ENCODE data around the gene PPDPF.

DNA sequence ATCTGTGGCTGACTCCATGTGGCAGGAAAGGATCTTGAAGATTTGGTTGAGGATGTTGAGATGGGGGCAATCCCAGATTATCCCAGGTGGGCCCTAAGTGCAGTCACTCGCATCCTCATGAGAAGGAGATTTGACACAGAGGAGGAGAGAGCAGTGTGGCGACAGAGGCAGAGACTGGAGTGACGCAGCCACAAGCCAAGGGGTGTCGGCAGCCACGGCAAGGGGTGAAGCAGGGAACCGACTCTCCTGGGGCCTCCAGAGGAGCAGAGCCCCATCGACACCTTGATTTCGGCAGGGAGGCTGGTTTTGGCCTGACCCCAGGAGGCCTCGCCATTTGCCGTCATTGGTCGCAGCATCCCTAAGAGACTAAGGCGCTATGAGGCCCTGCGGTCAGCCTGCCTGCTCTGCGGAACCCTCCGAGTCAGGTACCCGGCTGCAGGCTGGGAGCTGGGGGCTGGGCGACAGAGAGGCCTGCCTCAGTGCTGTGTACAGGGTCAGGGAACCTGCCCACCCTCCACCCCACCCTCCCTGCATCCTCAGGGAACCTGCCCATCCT lies 34.2 kb upstream of the PPDPF start:
- no peak for TF ChIP-seq TAF1 (IDR thresholded peaks at IDR 0.05; ENCODE audit: borderline replicate concordance, insufficient read depth, low read length)
- TF ChIP-seq SIN3A (IDR thresholded peaks at IDR 0.05; ENCODE audit: borderline replicate concordance, insufficient read depth, low read length) = no peak
- no peak for TF ChIP-seq POLR2AphosphoS5 (IDR thresholded peaks at IDR 0.05; ENCODE audit: low read depth, low read length)
- TF ChIP-seq, protein P1, sequence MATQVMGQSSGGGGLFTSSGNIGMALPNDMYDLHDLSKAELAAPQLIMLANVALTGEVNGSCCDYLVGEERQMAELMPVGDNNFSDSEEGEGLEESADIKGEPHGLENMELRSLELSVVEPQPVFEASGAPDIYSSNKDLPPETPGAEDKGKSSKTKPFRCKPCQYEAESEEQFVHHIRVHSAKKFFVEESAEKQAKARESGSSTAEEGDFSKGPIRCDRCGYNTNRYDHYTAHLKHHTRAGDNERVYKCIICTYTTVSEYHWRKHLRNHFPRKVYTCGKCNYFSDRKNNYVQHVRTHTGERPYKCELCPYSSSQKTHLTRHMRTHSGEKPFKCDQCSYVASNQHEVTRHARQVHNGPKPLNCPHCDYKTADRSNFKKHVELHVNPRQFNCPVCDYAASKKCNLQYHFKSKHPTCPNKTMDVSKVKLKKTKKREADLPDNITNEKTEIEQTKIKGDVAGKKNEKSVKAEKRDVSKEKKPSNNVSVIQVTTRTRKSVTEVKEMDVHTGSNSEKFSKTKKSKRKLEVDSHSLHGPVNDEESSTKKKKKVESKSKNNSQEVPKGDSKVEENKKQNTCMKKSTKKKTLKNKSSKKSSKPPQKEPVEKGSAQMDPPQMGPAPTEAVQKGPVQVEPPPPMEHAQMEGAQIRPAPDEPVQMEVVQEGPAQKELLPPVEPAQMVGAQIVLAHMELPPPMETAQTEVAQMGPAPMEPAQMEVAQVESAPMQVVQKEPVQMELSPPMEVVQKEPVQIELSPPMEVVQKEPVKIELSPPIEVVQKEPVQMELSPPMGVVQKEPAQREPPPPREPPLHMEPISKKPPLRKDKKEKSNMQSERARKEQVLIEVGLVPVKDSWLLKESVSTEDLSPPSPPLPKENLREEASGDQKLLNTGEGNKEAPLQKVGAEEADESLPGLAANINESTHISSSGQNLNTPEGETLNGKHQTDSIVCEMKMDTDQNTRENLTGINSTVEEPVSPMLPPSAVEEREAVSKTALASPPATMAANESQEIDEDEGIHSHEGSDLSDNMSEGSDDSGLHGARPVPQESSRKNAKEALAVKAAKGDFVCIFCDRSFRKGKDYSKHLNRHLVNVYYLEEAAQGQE (IDR thresholded peaks at IDR 0.05; ENCODE audit: insufficient read depth in 1 of 2, low read depth in 2 of 2, low read length in 2 of 2) = no peak
